Activated CD4-positive, alpha-beta T cell treated with anti-CD3 and anti-CD28 coated beads for 4 hours (primary cell): ENCODE results near the gene ERCC2.
"Not testable (repeated sequence)": the region's sequence is repeated elsewhere in the genome, so short reads cannot be mapped to it uniquely, and the experiment has no call there.

Source experiments
- DNase-seq, 2 donors: peaks; one replicate each; pipeline ENCODE4 v3.0.0-alpha.2; 2020

Gene ERCC2

GRCh38 chr19:45352914-45353796 lies 17.2 kb downstream of the ERCC2 start:
- DNase-seq = no peak

GRCh38 chr19:45352471-45352870 lies 17.9 kb downstream of the ERCC2 start:
- no peak for DNase-seq

DNA sequence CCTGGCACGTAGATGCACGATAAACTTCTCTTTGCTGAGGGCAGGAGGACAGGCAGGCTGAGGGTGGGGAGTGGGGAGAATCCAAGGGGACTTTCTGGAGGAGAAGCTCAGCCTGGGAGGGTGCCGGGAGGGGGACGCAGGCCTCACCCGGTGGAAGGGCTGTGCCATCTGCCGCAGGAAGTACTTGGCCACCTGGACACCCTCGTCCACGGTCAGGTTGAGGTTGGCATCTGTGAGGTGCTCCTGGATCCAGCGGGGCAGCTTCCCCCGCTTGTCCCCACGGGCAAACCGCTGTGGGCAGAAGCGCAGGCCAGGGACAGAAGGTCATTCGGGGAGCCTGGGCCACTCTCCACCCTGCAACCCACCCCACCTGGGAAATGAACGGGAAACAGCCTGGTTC lies 18.3 kb downstream of the ERCC2 start:
- DNase-seq = no peak

DNA sequence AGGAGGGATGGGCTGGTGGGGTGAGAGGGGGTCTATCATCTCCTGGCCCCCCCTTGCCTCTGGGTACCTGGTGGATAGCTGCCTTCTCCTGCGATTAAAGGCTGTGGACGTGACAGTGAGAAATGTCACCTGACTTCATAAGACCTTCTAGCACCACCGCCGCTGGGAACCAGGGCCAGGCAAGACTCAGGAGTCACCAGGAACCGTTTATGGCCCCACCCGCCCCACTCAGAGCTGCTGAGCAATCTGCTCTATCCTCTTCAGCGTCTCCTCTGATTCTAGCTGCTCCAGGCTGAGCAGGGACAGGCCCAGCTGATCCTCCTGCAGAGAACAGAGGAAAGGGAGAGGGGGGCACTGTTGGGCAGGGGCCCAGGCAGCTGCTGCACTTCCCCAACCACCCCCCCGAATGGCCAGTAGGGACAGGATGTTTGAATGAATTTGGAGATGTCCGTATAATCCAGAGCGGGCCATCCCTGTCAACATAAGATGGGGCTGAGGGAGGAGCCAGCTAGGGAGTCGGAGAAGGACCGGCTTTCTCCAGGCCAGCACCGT lies 18.9 kb downstream of the ERCC2 start:
- no peak for DNase-seq

DNA sequence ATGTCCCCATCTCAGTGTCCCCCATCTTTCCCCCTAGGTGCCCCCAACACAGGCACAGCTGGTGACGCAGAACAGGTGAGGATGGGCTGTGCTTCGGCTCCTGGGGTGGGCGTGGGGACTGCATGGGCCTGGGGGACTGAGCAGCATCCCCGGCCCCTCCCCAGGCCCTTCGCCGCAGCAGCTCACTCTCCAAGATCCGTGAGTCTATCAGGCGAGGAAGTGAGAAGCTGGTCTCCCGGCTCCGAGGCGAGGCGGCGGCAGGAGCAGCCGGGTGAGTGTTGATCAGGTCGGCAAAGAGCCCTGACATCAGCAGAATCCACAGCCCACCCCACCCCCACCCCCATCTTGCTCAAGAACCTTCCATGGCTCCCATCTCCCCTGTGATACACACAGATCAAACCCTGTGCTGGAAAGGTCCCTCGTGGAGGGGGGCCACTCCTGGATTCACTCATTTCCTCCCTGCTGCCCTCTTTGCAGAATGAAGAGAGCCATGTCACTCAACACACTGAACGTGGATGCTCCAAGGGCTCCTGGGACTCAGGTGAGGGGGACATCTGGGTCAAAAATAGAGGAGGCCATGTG lies 19.8 kb downstream of the ERCC2 start:
- no peak for DNase-seq

GRCh38 chr19:45349430-45349941 lies 20.9 kb downstream of the ERCC2 start:
- no peak for DNase-seq

- no peak for DNase-seq
These were observed 21.3 kb downstream of the ERCC2 start for GRCh38 chr19:45349126-45349415.

GRCh38 chr19:45348367-45349125 lies 21.8 kb downstream of the ERCC2 start:
- DNase-seq = no peak

- DNase-seq = no peak
These were observed 22.6 kb downstream of the ERCC2 start for GRCh38 chr19:45347570-45348366.

- DNase-seq = no peak
These were observed 23.9 kb downstream of the ERCC2 start for GRCh38 chr19:45346449-45346848.

DNA sequence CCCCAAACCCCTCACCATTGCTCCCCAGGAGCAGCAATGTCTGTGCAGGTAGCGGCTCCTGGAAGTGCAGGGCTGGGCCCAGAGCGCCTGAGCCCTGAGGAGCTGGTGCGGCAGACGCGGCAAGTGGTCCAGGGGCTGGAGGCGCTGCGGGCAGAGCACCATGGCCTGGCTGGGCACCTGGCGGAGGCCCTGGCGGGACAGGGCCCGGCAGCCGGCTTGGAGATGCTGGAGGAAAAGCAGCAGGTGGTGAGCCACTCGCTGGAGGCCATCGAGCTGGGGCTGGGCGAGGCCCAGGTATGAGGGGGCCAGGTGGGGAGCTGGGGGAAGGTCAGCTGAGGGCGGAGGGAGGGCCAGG lies 24.9 kb downstream of the ERCC2 start:
- DNase-seq = no peak

- DNase-seq = no peak
These were observed 25.5 kb downstream of the ERCC2 start for GRCh38 chr19:45344621-45345505.

- no peak for DNase-seq
These were observed 27.5 kb downstream of the ERCC2 start for GRCh38 chr19:45342911-45343310.

- no peak for DNase-seq
These were observed 29.4 kb downstream of the ERCC2 start for GRCh38 chr19:45340899-45341453.

DNA sequence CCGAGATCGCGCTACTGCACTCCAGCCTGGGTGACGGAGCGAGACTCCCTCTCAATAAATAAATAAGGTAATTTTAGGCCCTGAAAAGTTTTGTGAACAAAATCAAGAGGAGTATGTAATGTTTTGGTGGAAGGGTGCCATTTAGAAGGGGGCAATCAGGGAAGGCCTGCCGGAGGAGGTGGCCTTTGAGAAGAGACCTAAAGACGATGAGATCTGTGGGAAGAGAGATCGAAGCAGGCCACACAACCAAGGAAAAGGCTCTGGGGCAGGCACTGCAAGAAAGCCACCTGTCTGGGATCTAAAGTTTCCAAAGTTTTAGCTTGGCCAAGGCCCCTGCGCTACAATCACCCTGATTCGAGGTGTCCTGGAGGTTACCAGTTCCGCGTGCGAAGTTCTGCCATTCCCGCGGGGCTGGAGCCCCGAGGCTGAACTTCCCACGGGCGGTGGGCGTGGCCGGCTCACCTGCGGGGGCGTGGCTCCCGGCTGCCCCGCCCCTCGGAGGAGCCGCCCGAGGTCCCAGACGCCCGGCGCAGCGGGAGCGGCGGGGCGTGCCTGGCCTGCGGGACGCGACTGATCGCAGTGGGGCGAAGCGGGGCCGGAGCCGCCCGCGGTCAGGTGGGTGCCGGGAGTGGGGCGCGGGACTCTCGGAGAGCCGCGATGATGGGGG lies 30.0 kb downstream of the ERCC2 start, which contains the start of gene KLC3:
KLC3 (plus strand) TSS at position 519 of the 667 bp plus-strand sequence. CDS start 4,792 bp downstream, outside the sequence.
- DNase-seq = peak; percentile 28 to 36

DNA sequence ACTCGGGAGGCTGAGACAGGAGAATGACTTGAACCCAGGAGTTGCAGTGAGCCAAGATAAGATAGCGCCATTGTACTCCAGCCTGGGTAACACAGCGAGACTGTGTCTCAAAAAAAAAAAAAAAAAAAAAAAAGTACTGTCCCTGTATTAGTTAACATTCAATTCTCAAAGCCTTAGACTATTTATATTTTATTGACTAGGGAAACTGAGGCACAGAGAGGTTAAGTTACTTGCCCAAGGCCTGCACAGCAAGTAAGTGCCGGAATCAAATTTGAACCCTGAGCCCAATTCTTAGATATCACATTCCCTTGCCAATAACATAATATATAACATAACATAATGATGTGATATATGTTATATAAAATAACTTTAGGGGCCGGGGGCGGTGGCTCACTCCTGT lies 30.7 kb downstream of the ERCC2 start:
- no peak for DNase-seq

DNA sequence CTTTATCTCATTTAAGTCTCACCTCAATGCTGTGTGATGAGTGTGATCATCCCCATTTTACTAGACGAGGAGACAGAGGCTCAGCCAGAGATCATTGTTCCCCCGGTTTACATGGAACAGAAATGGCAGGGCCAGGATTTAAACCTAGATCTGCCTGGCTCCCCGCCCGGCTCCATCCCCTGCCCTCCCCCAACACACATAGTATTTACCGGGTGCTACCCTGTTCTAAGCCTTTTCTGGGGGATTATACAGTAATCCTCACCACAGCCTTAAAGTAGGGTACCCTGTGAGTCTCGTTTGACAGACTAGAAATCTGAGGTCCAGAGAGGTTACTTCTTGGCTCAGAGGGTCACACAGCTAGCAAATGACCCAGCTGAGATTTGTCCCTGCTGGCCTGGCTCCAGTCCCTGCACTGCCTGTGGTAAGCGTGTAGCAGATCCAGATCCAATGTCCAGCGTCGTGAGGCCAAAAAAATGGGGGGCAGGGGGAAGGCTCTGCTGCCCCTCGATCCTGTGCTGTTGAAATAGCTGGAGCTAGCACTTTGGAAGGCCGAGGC lies 33.6 kb downstream of the ERCC2 start:
- DNase-seq = no peak

- not testable (repeated sequence) for DNase-seq
These were observed 35.5 kb downstream of the ERCC2 start for GRCh38 chr19:45334881-45335280.

DNA sequence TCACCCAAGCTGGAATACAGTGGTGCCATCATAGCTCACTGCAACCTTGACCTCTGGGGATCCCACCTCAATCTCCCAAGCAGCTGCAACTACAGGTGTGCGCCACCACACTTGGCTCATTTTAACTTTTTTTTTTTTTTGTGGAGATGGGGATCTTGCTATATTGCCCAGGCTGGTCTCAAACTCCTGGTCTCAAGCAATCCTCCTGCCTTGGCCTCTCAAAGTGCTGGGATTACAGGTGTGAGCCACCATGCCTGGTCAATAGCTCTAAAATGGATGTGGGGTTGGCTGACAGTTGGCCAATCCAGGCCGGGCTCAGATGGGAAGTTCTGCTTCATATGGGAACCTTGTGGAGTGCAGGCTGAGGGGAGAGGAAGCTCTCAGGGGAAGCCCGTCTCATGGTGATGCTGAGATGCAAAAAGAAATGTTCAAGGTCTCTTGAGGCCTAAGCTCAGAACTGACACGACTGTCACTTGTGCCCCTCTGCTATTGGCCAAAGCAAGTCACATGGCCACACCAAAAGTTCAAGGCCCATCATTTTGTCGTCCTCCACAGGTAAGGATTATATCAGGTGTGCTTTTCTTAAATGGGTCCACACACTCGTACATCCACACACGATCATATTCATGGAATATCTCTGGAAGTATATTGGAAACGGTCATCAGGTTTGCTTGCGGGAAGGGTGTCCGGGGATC lies 36.6 kb downstream of the ERCC2 start:
- DNase-seq = no peak

- DNase-seq = no peak
These were observed 39.0 kb downstream of the ERCC2 start for GRCh38 chr19:45331411-45331810.
